IPS DF 4.7 (cell line): ENCODE measurements around the gene SDK1.

ENCODE experiments used
- DNase-seq: peaks from one replicate; pipeline ENCODE4 v3.0.0-alpha.2; 2013; ENCODE audit warnings: low spot score; ENCODE audit errors: extremely low read depth

SDK1 gene

GRCh38 chr7:3518546-3518945 is 217.5 kb downstream of the SDK1 start:
- DNase-seq = no peak

GRCh38 chr7:3520206-3520605 is 219.2 kb downstream of the SDK1 start:
- no peak for DNase-seq

GRCh38 chr7:3527496-3528124 is 226.6 kb downstream of the SDK1 start:
- DNase-seq = no peak

- no peak for DNase-seq
Observed at GRCh38 chr7:3533040-3533439, 232.0 kb downstream of the SDK1 start.

GRCh38 chr7:3537210-3537875 is 236.3 kb downstream of the SDK1 start:
- DNase-seq = no peak

- no peak for DNase-seq
Observed at GRCh38 chr7:3538041-3538440, 237.0 kb downstream of the SDK1 start.

- DNase-seq = no peak
Observed at GRCh38 chr7:3540456-3541220, 239.6 kb downstream of the SDK1 start.

- DNase-seq = no peak
Observed at GRCh38 chr7:3544202-3544601, 243.2 kb downstream of the SDK1 start.

GRCh38 chr7:3548815-3549214 is 247.8 kb downstream of the SDK1 start:
- no peak for DNase-seq

GRCh38 chr7:3549601-3550000 is 248.5 kb downstream of the SDK1 start:
- no peak for DNase-seq

GRCh38 chr7:3551536-3551935 is 250.5 kb downstream of the SDK1 start:
- no peak for DNase-seq

GRCh38 chr7:3552499-3552898 is 251.4 kb downstream of the SDK1 start:
- no peak for DNase-seq

GRCh38 chr7:3558400-3558799 is 257.3 kb downstream of the SDK1 start:
- no peak for DNase-seq

- no peak for DNase-seq
Observed at GRCh38 chr7:3559278-3559677, 258.2 kb downstream of the SDK1 start.

GRCh38 chr7:3560495-3560894 is 259.4 kb downstream of the SDK1 start:
- no peak for DNase-seq

GRCh38 chr7:3561932-3562331 is 260.9 kb downstream of the SDK1 start:
- no peak for DNase-seq

- no peak for DNase-seq
Observed at GRCh38 chr7:3564231-3564630, 263.2 kb downstream of the SDK1 start.

- no peak for DNase-seq
Observed at GRCh38 chr7:3568516-3568915, 267.5 kb downstream of the SDK1 start.

GRCh38 chr7:3569643-3570042 is 268.6 kb downstream of the SDK1 start:
- DNase-seq = no peak

GRCh38 chr7:3573151-3573550 is 272.1 kb downstream of the SDK1 start:
- DNase-seq = no peak

- DNase-seq = no peak
Observed at GRCh38 chr7:3574386-3574785, 273.3 kb downstream of the SDK1 start.

- DNase-seq = no peak
Observed at GRCh38 chr7:3575753-3576531, 274.9 kb downstream of the SDK1 start.
